NCI-H2029 (cell line): ENCODE results near the gene CCR6.
A peak's percentile ranks its signal among the peaks of the same experiment; 100 is the strongest.
"Not testable (repeated sequence)": the region's sequence is repeated elsewhere in the genome, so short reads cannot be mapped to it uniquely, and the experiment has no call there.

ENCODE experiments used
- DNase-seq: peaks from one replicate; lab custom pipeline; 2025; lab: John Stamatoyannopoulos, UW

The CCR6 gene

DNA sequence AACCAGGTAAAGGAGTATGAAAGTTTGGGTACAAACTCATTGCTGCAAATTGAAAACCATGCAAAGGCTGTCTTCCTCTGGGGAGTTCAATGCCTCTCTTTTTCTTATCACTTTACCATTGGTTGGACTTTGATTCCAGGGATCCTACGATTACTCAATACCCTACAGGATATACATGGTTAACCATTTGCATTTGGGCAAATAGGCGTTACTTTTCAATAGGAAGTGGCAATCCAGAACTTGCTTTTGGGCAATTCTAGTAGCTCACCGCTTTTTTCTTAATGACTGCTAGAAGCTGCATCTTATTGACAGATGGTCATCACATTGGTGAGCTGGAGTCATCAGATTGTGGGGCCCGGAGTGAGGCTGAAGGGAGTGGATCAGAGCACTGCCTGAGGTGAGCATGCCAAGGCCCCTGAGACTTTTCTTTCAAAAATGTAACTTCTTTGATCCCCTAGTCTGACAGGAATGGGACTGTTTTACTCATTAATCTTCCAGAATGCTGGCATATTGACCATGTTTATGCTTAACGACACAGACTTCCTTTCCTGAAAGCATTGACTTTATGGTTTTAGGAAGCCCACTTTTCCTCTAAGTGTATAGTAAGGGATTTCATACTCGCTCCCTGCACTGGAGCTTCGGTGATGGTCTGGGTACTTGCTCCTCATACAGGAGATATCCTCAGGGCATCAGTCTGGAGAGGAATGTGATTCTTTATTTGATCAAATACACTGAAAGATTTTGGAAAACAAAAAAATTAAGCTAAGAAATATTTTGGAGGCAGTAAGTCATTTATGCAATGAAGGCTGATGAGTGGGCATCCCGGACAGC lies at the start of gene CCR6:
TSS of gene CCR6 (plus strand) at position 270 of the 831 bp plus-strand sequence. CDS start 13,039 bp downstream, outside the sequence.
- no peak for DNase-seq

GRCh38 chr6:167073679-167074274 lies 49.1 kb upstream of the CCR6 start:
- DNase-seq: no peak

DNA sequence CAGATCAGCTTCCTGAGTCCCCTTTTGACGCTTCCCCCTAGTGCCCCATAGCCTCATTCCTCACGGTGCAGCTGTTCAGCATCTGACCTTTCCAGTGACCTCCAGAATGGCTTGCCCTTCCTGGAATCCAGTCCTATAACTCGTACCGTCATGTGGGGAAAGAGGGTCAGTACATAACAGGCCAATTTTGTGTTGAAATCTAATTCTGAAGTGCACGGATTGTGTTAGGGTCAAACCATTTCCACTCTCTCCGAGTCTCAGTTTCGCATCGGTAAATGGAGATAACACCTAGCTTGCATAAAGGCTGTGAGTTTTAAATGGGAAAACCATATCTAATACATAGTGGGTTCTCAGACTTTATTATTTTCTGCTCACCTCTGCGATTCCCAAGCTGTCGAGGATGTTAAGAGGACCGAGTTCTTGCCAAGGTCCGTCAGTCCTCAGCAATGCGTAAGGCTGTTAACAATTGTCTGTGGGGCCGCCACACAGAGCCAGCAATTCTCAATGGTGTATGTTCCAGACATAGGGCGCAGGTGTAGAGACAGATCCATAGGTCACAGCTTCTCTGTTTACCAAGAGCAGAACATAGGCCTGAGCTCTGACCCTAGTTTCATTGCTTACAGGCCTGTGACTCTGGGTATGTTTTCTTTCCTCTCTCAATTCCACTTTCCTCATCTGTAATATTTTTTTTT lies 45.5 kb upstream of the CCR6 start:
- no peak for DNase-seq

- DNase-seq: no peak
These were observed 44.2 kb upstream of the CCR6 start for GRCh38 chr6:167078745-167079144.

GRCh38 chr6:167079853-167080297 lies 43.0 kb upstream of the CCR6 start:
- no peak for DNase-seq

GRCh38 chr6:167087857-167088354 lies 35.0 kb upstream of the CCR6 start:
- DNase-seq: no peak

GRCh38 chr6:167088741-167089140 lies 34.2 kb upstream of the CCR6 start:
- not testable (repeated sequence) for DNase-seq

GRCh38 chr6:167089243-167090142 lies 33.4 kb upstream of the CCR6 start:
- no peak for DNase-seq

DNA sequence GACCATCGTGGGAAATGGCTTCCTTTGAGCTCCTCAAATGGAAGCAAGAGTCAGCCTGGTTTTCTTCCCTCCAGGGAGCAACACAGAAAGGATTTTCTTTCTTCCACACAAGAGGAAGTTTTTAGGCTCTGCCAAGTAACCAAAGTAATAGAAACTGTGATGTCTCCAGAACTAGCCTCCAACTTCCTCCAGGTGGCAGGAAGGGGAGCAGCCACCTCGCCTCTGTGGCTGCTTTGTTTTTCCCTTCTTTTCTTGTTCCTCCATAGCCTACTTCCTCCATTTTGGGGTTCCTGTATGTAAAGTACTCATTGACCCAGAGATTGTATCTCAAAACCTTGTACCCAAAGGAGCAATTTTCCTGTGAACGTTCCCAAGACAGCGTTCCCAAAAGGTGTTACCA lies 32.7 kb upstream of the CCR6 start:
- no peak for DNase-seq

DNA sequence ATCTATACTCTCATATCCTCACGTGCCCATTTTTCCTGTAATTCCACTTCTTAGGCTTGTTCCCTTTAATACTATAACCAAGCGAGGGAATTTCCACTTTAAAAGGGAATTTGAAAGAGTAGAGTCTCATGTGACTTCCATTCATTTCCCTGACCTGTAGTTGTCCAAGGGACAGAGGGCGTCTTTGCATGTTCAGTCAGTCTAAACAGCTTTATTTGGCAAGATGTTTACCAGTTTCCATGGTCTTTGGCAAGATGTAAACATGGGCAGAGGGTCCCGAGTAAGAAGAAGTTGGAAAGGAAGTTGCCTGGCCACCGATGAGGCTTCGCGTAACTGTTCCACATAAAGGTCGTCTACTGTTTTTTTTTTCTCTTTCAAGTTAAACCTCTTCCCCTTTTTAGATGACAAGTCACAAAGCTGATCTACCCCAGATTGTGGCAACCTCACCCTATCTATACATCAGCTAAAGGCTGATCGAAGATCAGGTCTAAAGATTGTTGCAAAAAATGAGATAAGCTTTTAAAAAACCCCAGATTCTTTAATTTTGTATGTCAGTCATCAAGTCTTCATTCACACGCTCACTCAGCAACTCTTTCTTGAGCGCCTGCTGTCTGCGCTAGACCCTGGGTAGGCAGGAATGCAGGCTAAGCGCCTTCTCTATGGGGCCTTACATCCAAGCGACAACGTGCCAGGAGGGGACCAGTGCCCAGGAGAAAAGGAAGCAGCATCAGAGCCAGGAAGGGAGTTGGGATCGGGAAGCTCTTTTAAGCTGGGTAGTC lies 31.7 kb upstream of the CCR6 start:
- DNase-seq: no peak

- DNase-seq: no peak
These were observed 31.1 kb upstream of the CCR6 start for GRCh38 chr6:167091805-167092107.

DNA sequence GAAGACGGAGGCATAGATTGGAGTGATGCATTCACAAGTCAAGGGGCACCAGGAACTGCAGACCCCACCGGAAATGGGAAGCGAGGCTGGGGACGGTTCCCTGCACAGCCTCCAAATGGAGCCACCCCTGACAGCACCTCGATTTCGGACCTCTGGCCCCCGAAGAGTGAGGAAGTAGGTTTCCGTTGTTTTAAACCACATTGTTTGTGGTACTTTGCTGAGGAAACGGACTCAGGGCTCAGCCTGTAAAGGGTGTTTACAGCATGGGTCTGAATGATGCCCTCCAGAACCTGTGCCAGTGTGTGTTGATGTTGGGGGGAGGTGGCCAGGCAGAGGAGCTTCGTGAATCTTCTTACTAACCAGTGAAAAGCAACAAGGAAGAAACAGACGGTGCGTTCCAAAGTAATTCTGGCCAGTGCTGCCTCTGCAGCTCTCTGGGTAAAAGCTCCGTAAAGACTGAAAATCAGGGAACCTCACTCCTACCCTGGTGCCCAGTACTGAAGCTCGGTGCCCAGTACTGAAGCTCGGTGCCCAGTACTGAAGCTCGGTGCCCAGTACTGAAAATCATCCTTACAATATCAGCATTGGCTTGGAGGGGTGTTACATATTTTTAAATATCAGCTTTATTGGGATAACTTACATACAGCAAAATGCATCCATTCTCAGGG lies 30.1 kb upstream of the CCR6 start:
- no peak for DNase-seq

DNA sequence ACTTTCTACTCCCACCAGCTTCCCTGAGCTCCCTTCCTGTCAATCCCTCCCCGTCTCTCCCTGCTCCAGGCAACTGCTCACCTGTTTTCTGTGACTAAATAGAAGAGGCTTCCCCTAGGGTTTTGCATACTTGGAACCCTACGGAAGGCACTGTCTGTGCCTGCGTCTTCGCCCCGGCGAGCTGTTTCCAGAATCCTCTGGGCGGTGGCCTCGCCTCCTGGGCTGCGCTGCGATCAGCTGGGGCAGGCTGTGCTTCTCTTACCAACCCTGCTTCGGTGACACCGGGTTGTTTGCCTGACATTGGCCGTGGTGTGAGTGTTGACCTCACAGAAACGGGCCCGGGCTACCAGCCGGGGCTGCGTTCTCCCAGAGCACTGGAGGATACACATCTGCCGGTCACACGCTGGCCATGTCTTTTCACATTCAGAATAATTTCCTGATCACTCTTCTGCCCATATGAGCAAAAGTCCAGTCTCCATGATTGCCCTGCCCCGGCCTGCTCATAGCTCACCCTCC lies 29.4 kb upstream of the CCR6 start:
- no peak for DNase-seq

DNA sequence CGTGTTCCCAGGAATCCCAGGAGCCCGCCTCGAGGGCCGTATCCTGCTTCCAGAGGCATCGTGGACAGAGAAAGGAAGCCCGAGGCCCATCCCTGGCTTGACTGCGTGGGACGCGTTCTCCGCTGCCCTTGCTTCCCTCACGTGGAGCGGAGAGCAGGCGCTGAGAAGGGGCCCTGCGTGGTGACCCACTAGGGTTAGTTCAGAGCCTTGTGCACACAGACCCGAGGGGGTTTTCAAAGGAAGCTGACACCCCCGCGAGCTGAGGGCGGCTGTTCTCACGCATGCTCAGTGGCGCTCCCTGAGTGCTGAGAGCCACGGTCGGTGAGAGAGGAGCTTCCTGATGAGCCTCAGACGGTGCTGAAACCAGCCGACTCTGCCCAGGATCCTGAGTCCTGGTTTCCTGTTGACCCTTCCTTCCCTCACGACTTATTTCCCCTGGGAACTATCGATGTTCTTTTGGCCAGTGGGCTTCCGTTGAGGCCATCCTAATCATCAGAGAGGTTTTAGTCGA lies 28.9 kb upstream of the CCR6 start:
- DNase-seq: no peak

DNA sequence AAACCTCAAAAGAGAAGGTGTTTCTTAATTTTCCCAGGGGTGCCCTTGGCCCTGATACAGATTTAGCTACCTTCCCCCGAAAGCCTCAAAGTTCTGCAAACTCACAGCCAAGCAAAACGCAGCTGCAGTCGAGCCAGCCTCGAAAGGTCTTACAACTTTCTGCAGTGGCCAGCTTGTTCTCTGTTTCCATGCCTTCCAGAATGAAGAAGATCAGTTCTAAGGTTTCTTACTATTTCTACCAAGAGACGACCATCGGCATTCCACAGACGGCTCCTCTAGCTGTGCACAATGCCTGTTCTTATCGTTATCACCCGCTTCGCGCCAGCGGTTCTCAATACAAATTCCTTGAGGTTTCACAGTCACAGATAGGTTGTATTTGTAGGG lies 28.5 kb upstream of the CCR6 start:
- peak; percentile 9 for DNase-seq

- no peak for DNase-seq
These were observed 27.9 kb upstream of the CCR6 start for GRCh38 chr6:167094820-167095637.

DNA sequence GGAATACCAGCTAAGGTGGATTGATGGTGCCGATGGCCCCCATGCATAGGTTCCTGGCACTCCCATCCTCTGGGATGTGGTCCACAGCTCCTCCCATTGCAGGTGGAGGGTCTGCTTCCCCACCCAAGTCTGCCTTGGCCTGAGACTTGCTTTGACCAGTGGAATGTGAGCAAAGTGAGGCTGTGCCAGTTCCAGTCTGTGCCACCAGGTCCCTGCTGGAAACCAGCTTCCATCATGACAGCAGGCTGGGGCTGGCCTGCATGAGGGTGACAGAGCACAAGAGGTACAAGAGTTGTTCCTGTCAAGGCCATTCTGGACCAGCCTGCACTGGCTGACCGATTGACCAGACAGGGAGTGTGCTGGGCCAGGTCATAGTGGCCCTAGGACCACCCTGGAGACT lies 27.0 kb upstream of the CCR6 start:
- DNase-seq: no peak

GRCh38 chr6:167096991-167097390 lies 25.9 kb upstream of the CCR6 start:
- DNase-seq: no peak

DNA sequence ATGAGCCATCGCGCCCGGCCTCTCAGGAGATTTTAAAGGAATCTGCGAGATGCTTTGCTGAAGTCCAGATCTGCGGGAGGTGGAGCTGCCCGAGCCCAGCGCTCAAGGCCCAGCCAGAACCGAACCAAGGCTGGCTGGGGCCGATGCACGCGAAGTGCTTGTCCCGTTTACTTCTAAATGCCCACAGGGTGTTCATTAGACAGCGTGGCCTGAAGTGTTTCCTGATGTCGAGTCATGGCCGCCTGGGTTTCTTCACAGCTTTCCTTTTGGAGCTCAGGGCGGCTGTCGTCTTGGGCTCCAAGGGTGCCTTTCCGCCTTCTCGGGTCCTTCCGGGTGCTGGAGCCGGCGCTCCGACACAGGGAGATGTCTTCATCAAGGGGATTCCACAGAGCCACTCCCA lies 25.1 kb upstream of the CCR6 start:
- DNase-seq: no peak
